GM18517 (cell line): Measurements from ENCODE around the gene LEPR.
"Not testable (repeated sequence)": the region's sequence is repeated elsewhere in the genome, so short reads cannot be mapped to it uniquely, and the experiment has no call there.

ENCODE experiments used
- ATAC-seq: cut with Tn5 transposase; IDR thresholded peaks from one replicate; pipeline ENCODE4 v1.9.1; 2021; ENCODE audit warnings: mild to moderate bottlenecking, moderate library complexity; ENCODE audit not compliant: unreplicated experiment

LEPR gene

GRCh38 chr1:65420590-65421350 lies at the start of gene LEPR, which contains the start of gene LEPROT:
Gene LEPR, plus strand, starts transcription at chr1:65420668. Its CDS starts 144,898 bp downstream, at chr1:65565566.
Gene LEPROT, plus strand, starts transcription at chr1:65420668. Its CDS starts 57 bp downstream, at chr1:65420725.
- ATAC-seq = peak; percentile 51

- ATAC-seq = no peak
Measured at GRCh38 chr1:65371544-65371943, 48.9 kb upstream of the LEPR start.

DNA sequence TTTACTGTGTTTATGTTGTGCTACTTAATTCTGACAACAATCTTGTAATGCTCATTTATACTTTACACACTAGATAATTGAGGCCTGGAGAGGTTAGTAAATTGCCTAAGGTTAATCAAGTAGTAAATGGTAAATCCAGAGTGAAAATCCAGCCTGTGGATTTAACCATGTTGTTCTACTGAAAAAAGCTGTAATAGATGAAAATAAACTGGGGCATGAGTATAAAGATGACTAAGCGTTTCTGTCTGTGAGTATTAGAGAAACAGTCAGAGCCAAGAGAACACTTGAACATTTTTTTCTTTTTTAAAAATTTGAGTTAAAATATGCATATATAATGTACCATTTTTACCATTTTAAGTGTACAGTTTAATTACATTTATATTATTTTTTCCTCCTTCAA lies 47.9 kb upstream of the LEPR start:
- no peak for ATAC-seq

DNA sequence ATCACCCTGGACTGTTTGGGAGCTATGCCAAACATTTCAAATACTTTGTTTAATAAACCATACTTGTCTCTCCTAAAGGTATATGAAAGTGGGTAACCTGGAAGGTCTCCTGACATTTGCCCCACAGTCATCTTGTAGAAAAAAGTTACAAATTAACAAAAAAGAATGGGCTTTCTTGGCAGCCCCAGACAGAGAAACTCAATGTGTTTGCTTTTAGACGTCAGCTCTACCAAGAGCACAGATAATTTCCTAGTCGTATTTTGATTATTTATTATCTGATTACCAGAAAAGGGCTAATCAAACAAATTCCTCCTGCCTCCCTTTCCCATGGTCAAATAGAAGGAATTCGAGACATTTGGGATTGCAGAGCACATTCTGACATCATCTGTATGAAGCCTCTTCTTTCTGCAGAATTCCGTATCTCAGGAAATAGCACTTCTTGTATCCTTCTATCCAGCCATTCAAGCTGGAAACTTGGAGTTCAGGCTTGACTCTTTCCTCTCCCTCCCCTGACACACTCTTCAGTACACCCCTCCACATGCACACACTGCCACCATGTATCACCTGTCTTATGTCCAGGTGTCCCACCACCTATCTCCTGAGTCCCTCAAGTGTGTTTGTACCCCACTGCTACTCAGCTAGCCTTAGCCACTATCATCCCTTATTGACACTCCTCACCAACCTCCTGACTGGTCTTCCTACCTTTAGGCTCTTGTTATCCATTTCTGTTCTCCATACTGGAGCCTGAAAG lies 42.8 kb upstream of the LEPR start:
- ATAC-seq = no peak

DNA sequence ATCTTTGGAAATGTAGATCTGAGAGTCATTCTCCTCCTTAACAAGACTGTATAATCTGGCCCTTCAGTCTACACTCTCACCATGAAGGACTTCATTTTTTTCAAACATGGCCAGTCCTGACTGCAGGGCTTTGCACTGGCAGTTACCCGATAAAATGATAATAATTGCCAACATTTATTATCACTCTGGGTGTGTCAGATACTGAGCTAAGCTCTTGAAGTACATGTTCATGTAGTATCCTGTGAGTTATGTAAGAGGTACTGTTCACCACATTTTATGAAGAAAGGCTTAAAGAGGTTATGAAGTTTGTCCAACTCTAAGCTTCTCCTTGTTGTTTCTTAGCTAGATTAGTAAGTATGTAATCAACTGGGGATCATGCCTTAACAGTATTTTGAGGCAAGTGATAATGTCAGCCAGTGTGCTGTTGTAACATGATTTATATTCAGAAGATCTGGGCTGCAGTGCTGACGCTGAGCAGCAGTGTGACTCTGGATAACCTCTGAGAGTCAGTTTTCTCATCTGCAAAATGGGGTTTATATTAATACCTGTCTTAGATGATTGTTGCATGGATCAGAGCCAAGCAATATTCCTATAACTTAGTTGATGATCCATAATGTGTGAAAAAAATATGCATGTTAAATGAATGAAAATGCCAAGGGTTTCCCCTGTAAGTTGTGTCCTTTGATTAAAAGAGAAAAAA lies 42.1 kb upstream of the LEPR start:
- no peak for ATAC-seq

GRCh38 chr1:65384426-65384825 lies 36.0 kb upstream of the LEPR start:
- ATAC-seq = not testable (repeated sequence)

DNA sequence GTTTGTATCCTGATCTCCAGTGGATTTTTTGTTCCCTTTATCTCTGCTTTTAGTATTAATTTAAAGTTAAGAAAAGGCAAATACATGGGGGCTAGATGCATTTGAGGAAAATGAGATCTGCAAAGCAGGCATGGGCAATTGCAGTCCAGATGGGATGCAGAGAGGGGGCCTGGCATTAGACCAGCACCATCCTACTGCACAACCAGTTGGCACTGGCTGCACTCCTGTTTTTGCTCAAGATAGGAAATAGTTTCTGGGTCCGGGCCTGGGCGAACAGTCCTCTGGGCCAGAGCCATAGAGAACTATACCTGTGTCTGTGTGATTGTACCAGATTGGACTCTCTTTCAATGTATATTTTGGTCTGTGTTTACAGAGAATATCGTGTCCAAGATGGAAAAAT lies 34.0 kb upstream of the LEPR start:
- ATAC-seq = no peak

DNA sequence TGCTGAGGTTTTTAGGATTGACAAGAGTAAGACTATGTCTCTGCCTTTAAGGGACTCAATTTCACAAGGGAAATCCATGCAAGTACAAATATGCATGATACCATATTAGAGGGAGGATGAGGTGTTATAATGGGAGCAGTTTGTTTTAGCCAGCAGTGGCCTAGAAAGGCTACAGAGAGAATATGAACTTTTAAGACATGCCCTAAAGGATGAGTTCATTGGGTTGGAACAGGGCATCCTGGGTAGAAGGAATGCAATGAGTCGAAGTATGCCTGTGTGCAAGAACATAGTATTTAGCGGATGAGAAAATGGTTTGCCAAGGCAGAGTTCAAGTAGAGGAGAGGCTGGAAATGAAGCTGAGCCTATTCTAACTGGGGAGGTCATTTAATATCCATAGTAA lies 32.6 kb upstream of the LEPR start:
- ATAC-seq = no peak

DNA sequence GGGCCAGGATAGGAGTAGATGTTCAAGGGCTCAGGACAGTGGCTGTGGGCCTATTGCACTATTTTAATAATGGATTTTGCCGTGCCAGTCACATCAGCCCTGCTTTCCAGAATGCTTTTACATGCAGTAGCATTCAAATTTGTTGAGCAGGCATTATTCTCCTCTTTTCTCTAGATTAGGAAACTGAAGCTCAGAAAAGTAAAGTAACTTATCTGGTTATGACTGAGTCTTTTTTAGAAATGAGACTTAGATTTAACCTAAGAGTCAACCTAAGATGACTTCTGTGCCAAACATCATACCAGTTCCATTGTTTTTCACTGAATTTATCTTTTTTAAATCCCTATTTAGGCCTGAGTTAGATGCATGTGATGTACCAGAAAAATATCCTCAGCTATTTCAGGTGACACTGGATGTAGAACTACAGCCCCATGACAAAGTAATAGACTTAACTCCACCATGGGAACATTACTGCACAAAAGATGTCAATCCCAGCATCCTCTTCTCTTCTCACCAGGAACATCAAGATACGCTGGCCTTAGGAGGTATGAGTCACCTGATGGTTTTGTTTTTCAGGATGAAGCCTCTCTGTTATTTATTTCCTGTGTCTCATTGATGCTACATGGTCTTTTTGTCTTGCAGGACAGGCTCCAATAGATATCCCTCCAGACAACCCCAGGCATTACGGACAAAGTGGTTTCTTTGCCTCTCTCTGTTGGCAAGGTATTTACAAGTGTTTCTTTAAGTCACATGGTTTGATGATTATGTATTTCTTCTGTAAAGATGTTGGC lies 31.4 kb upstream of the LEPR start:
- ATAC-seq = no peak

GRCh38 chr1:65392497-65392896 lies 28.0 kb upstream of the LEPR start:
- no peak for ATAC-seq

DNA sequence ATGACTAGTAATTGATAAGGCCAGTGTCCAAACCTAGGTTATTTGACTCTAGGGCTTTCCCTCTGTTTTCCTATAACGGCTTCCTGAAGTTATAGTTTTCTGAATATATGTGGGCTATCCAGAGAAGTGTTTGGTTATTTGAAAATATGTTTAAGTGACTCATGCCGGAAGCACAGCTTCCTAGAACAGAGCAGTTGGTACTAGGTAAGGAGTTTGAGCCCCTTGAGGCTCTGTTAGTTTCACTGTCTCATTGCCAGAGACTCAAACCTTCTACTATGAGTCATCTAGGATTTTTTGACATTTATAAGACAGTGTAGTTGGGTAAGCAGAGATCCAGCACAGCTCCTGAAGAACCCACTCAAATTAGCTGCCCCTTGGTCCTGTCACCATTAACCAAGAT lies 27.1 kb upstream of the LEPR start:
- peak; percentile 95 for ATAC-seq

- no peak for ATAC-seq
Measured at GRCh38 chr1:65393928-65394327, 26.5 kb upstream of the LEPR start.

- ATAC-seq = no peak
Measured at GRCh38 chr1:65395887-65396612, 24.4 kb upstream of the LEPR start.

DNA sequence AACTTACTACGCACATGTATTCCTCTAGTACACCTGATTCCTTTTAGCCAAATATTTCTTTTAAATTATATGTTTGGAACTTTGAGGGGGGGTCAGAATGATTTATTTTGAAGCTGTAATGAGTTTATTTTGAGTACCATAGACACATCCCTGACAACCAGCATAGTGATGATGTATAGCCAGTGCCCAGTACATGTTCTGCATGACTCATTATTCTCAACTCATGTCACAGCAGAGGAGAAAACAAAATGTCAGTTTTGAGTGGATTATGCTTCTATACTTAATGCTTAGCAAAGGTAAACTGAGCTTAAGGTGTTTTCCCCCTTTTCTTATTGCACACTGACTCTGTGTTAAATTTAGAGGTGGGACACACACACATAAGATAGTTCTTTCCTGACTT lies 22.4 kb upstream of the LEPR start:
- no peak for ATAC-seq

- no peak for ATAC-seq
Measured at GRCh38 chr1:65399003-65399402, 21.5 kb upstream of the LEPR start.

GRCh38 chr1:65401612-65402011 lies 18.9 kb upstream of the LEPR start:
- ATAC-seq = no peak

DNA sequence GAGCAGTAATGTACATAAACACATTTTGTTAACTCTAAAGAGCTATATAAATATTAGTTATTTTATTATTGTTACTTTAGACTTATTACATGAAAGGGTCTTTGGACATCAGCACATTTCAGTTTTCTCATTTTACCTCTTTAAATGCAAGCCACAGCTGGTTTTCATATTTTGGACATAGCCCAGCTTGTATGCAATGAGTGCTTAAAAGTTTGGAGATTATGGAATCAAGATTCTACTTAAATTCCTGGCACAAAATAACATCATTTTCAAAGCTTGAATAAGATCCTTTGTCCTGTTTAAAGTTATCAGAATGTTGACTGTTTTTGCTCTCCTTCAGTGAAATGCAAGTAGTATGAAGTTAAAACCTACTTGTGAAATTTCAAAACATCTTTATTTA lies 15.5 kb upstream of the LEPR start:
- ATAC-seq = no peak

DNA sequence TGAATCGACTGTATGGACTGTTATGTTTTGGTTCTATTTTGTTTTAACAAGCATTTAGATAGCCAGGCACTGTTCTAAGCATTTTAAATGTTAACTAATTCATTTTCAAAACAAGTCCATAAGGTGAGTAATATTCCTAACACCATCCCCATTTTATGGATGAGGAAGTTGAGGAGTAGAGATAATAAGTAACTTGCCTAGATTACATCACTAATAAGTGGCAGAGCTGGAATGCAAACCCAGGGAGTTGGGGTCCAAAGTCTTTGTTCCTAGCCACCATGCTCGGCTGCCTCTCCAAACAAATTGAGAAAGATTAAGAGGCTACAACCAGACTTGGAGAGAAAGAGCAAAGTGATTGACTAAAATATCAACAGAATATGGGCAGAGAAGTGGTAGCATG lies 12.6 kb upstream of the LEPR start:
- no peak for ATAC-seq

- no peak for ATAC-seq
Measured at GRCh38 chr1:65409314-65409713, 11.2 kb upstream of the LEPR start.

GRCh38 chr1:65409816-65410326 lies 10.6 kb upstream of the LEPR start:
- no peak for ATAC-seq
